HL-60 (cell line): Measurements from ENCODE around the gene TFPI.

Experiments used
- DNase-seq, 2 experiments: peaks; one replicate each; pipeline ENCODE4 v3.0.0-alpha.2; 2010 to 2020; ENCODE audit warnings: low read depth in 1 of 2, low spot score in 1 of 2
- H3K27ac ChIP-seq: fragments of 250-450 bp; sonication (Bioruptor Pico); replicated peaks from 2 replicates; pipeline ENCODE4 v1.5.1; 2020; ENCODE audit warnings: mild to moderate bottlenecking, moderate library complexity
- H3K27me3 ChIP-seq: fragments of 250-450 bp; sonication (Bioruptor Pico); 2 replicates; pipeline ENCODE4 v1.5.1; 2021; ENCODE audit warnings: mild to moderate bottlenecking, moderate library complexity; ENCODE audit not compliant: insufficient read depth, poor library complexity, severe bottlenecking
- H3K4me3 ChIP-seq: replicated peaks from 2 replicates; pipeline ENCODE4 v1.5.1; 2011; ENCODE audit warnings: mild to moderate bottlenecking, control low read depth, low read length; ENCODE audit not compliant: insufficient read depth
- CTCF ChIP-seq: IDR thresholded peaks from one replicate; pipeline ENCODE4 v1.5.1; 2011; ENCODE audit warnings: low read length, control low read depth, inconsistent platforms; ENCODE audit not compliant: insufficient read depth
- GABPA ChIP-seq: IDR thresholded peaks from 2 replicates; pipeline ENCODE4 v1.6.1; 2012; ENCODE audit warnings: low read depth
- POLR2AphosphoS5 ChIP-seq: IDR thresholded peaks from 2 replicates; pipeline ENCODE4 v1.6.1; 2012; ENCODE audit warnings: low read depth
- REST ChIP-seq: IDR thresholded peaks from 2 replicates; pipeline ENCODE4 v1.6.1; 2012; ENCODE audit warnings: low read depth; ENCODE audit not compliant: insufficient replicate concordance
- SPI1 ChIP-seq: IDR thresholded peaks from 2 replicates; pipeline ENCODE4 v1.6.1; 2012; ENCODE audit warnings: low read depth, mild to moderate bottlenecking, borderline replicate concordance

The TFPI gene

GRCh38 chr2:187581125-187581896 lies 27.1 kb upstream of the TFPI start:
- Histone ChIP-seq H3K27ac (0 out of 2 replicates have a peak overlapping the region, but pooled peaks have one; percentile 1), H3K4me3 (no peak overlapping the region), H3K27me3 (no peaks in the 10 kb centered on the region)
- TF ChIP-seq REST, result no peak
- TF ChIP-seq CTCF, result peak; percentile 14
- TF ChIP-seq GABPA, result no peak
- peak; percentile 22 to 38 for DNase-seq

DNA sequence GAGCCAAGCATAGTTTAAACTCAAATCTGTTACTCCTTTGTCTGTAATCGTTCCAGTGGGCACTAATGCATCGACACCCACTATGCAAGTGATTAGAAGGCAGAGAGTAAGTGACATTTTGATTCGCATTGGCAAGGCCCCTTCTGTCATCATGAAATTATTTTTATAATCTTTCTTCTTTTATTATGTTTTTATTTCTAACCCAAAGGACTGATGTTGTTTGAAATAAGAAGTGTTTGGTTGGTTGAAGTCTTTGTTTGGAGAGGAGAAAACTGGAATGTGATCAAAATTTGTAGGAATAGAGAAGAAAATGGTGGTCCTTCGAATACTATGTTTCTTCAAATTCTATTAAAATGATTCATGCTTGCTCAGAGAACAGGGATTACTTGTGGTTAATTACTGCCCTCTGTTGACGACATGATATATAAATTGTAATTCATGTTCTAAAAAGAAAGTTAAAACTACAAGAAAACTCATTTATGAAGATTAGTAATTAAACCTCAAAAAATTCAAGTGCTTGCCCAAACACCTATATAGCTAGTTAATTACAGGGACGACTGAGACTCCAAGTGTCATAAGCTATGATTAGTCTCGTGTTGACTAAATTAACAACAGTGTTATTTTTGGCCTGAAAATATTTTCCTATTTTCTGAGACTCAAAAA lies 26.4 kb upstream of the TFPI start:
- Histone ChIP-seq H3K27ac (0 out of 2 replicates have a peak overlapping the region, but pooled peaks have one; percentile 1), H3K27me3 (no peaks in the 10 kb centered on the region), H3K4me3 (no peak overlapping the region)
- no peak for TF ChIP-seq POLR2AphosphoS5
- no peak for TF ChIP-seq REST
- TF ChIP-seq GABPA, result no peak
- TF ChIP-seq SPI1, result no peak
- TF ChIP-seq CTCF, result no peak
- DNase-seq, result no peak

- no peak for DNase-seq
- Histone ChIP-seq H3K27me3 (no peaks in the 10 kb centered on the region), H3K27ac (no peak overlapping the region), H3K4me3 (no peak overlapping the region)
- TF ChIP-seq GABPA (no peak), REST (no peak), SPI1 (no peak), CTCF (no peak), POLR2AphosphoS5 (no peak)
Observed at GRCh38 chr2:187577310-187577709, 23.1 kb upstream of the TFPI start.
